VCaP (cell line): Measurements from ENCODE around the gene PAAF1.

Experiments
- H3K27ac ChIP-seq: fragments of 450-650 bp; 2 replicates; pipeline ENCODE4 v1.5.1; 2017
- CTCF ChIP-seq: fragments of 450-650 bp; conservative IDR thresholded peaks from 2 replicates; pipeline ENCODE4 v1.5.1; 2017; ENCODE audit warnings: mild to moderate bottlenecking, moderate library complexity

Gene PAAF1

GRCh38 chr11:73968356-73968966 lies 91.7 kb downstream of the PAAF1 start:
- H3K27ac ChIP-seq, result no peak overlapping the region
- no peak for TF ChIP-seq CTCF

GRCh38 chr11:73969091-73969490 lies 92.3 kb downstream of the PAAF1 start:
- no peak for TF ChIP-seq CTCF
- no peak overlapping the region for H3K27ac ChIP-seq

- no peak for TF ChIP-seq CTCF
- H3K27ac ChIP-seq, result no peak overlapping the region
Observed at GRCh38 chr11:73969991-73970800, 93.4 kb downstream of the PAAF1 start.

- no peak for TF ChIP-seq CTCF
- H3K27ac ChIP-seq, result no peak overlapping the region
Observed at GRCh38 chr11:73971175-73971719, 94.4 kb downstream of the PAAF1 start.

GRCh38 chr11:73972187-73972586 lies 95.4 kb downstream of the PAAF1 start:
- H3K27ac ChIP-seq, result no peak overlapping the region
- no peak for TF ChIP-seq CTCF

- H3K27ac ChIP-seq, result no peak overlapping the region
- no peak for TF ChIP-seq CTCF
Observed at GRCh38 chr11:73972620-73973449, 96.0 kb downstream of the PAAF1 start.
